ACHN (cell line): Measurements from ENCODE around the gene SHMT1.
"Not testable (repeated sequence)": the region's sequence is repeated elsewhere in the genome, so short reads cannot be mapped to it uniquely, and the experiment has no call there.

Experiments
- DNase-seq: peaks from one replicate; pipeline ENCODE4 v3.0.0-alpha.2; 2015
- in situ Hi-C: cut with HindIII; loops from 2 replicates; pipeline ENCODE4 v1.10.0; 2017; ENCODE audit warnings: low sequenced_read_pairs, low pct_ligation_motif_present, low pct_unique_long_range_greater_than_20kb

The SHMT1 gene

GRCh38 chr17:18338158-18338557, 25.2 kb downstream of the SHMT1 start:
- in situ Hi-C loops, DNase-seq: not testable (repeated sequence)

GRCh38 chr17:18332909-18333489, 30.4 kb downstream of the SHMT1 start:
- in situ Hi-C loops, result no loop called here
- no peak for DNase-seq

GRCh38 chr17:18331879-18332278, 31.5 kb downstream of the SHMT1 start:
- DNase-seq, result no peak
- in situ Hi-C loops, result no loop called here

- DNase-seq, result no peak
- in situ Hi-C loops, result no loop called here
Observed at GRCh38 chr17:18328643-18329204, 34.6 kb downstream of the SHMT1 start.

GRCh38 chr17:18327556-18327955, 35.8 kb downstream of the SHMT1 start:
- in situ Hi-C loops, result no loop called here
- no peak for DNase-seq

- no peak for DNase-seq
- in situ Hi-C loops, result no loop called here
Observed at GRCh38 chr17:18327093-18327492, 36.3 kb downstream of the SHMT1 start.

DNA sequence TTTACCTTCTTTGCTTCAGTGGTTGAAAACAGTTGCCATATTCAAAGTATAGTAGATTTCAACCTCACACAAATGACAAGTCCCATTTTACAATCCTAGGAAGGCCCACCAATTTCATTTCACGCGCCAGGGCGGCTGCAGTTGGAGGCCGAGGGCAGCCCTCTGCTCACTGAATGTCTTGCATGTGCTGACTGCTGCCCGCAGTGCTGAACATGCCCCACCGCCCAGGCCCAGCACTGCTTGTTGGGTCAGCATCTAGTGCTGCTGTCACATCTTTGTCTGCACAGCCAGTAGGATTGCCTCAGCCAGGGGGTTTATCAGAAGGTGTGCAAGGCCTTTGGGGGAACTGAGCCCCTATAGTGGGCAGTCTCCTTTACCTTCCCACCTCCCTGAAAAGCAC, 36.8 kb downstream of the SHMT1 start:
- in situ Hi-C loops, result no loop called here
- no peak for DNase-seq

GRCh38 chr17:18326039-18326438, 37.3 kb downstream of the SHMT1 start:
- in situ Hi-C loops, result no loop called here
- no peak for DNase-seq

GRCh38 chr17:18324140-18325050, 39.0 kb downstream of the SHMT1 start:
- DNase-seq, result no peak
- in situ Hi-C loops, result no loop called here

DNA sequence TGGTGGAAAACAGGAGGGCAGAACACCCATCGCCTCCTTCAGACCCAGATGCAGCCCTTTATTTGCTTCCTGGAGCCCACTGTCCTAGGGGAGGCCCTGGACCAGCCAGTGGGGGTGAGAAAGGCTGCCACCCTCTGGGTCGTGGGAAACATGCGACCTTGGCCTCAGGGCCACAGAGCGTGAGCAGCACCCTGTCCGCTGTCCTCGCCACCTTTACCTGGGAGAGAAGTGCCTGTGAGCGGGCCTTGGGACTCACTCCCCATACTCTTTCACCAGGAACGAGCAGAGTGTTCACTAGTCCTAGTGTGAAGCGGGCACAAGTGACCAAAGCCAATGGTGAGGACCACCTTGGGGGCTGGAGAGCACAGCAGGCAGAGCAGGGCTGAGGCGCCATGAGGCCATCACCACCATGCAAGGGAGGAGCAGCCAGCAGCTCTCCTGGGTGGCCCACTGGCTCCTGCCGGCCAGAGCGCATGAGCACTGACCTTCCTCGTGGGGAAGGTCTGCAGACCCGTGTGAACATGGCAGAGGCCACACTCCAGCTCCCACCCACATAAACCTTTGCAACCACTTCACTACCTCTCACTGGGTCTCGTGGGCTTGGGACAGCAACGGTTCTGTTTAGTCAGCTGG, 39.7 kb downstream of the SHMT1 start:
- DNase-seq, result no peak
- in situ Hi-C loops, result no loop called here

DNA sequence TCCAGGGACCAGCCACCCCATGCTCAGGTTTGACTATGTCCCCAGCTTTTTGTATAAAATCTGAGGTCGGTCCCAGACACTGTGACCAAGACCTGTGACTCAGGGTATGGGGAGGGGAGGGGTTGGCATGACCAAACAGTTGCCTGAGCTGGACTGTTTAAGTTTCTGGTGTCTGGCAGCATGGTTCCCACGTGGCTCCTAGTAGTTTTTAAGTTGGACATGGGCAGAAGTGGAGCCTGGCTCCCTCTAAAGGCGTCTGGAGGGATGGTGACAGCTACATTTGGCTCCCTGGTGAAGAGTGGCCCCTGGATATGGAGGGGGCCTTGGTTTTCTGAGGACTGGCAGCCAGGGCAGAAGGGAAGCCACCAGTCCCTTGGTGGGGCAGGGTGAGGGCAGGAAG, 40.3 kb downstream of the SHMT1 start:
- DNase-seq, result no peak
- in situ Hi-C loops, result no loop called here

- no peak for DNase-seq
- in situ Hi-C loops, result no loop called here
Observed at GRCh38 chr17:18322522-18322921, 40.8 kb downstream of the SHMT1 start.

GRCh38 chr17:18321309-18321708, 42.0 kb downstream of the SHMT1 start:
- in situ Hi-C loops, result no loop called here
- no peak for DNase-seq

DNA sequence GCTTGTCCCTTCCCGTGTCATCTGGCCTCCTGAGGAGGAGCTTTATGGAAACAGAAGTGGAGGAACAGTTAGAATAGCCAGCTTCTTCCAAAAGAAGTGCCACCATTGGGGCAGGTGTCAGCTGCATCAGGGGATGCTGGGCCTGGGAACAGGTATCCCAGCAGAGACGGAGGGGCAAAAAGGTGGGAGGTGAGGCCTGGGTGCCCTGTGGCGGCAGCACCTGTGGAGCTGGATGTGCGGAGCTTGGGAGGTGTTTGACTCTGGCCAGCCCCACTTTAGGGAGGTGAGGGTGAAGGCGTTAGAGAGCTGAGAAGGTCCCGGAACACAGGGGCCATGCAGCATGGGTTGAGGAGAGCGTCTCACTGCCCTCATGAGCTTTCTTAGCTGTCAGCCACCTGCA, 43.0 kb downstream of the SHMT1 start:
- in situ Hi-C loops, result no loop called here
- no peak for DNase-seq

DNA sequence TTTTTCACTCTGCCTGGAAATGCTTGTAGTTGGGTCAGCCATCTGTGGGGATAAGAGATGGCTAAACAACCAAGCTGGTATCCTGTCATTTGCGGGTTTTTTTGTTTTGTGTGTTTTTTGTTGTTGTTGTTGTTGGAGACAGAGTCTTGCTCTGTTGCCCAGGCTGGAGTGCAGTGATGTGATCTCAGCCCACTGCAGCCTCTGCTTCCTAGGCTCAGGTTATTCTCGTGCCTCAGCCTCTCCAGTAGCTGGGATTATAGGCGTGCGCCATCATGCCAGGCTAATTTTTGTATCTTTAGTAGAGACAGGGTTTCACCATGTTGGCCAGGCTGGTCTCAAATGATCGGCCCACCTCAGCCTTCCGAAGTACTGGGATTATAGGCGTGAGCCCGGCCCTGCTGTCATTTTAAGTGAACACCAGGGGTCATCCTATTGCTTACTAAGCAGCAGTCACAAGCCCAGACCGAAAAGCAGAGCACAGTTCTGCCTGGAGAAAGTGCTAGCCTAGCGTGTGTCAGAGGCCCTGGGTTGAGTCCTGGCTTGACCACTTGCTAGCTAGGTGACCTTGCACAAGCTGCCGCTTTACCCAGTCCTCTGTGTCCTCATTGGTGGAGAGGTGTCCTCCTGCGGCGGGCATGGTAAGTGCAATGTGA, 43.6 kb downstream of the SHMT1 start:
- peak; percentile 46 for DNase-seq

DNA sequence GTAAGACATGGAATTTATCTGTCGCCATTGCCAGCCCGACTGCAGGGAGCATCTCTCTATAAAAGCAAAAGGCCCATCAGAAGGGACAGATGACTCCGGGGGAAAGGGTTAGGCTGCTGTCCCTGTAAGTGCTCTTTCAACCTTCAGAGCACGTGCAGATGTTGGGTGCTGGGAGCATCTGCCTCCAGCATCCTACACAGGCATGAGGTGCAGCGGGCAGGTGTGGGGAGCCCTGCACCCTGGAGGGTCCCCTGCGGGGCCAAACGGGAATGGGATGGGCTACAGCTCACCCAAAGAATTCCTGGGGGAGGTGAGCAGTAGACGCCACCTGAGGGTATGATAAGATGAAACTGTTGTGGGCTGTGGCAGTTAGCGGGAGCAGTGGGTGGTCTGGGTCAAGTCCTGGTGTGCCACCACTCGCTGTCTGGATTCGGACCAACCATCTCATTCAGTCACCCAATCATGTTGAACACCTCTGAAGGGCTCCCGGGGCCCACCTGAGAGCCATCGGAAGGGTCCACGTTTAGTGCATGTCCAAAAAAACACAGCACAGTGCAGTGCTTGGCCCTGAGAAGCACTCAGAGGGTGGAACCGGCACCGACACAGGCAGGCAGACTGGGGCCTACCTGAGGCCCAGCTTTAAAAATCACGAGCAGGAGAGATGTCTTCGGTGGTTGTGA, 44.4 kb downstream of the SHMT1 start:
- in situ Hi-C loops, result no loop called here
- DNase-seq, result no peak

More for the DNA sequence above, 43.6 kb downstream of the SHMT1 start:
- in situ Hi-C loops, result no loop called here

- in situ Hi-C loops, result no loop called here
- DNase-seq, result no peak
Observed at GRCh38 chr17:18318117-18318516, 45.2 kb downstream of the SHMT1 start.

GRCh38 chr17:18315961-18316360, 47.4 kb downstream of the SHMT1 start:
- no peak for DNase-seq
- in situ Hi-C loops, result no loop called here
